ENCODE measurements around the gene CNTFR.

CNTFR gene

DNA sequence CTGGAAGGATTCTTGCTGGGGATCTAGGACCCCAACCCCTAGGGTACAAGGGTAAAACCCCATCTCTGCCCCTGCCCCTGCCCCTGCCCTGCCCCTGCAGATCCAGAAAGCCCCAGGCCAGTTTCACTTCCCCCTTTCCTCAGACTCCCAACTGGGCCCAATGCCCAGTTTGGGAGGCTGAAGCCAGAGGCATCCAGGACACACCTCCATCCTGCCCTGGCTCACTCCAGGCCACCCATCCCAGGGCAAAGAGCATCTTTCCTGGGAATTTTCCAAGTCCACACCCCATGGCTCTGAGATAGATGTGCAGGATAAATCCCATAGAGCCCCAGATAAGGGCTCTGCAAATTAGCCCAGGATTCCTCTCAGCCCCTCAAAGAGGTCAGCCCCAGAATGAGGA lies 17.4 kb downstream of the CNTFR start:
- DNase-seq (ENCODE audit: low read depth), result no peak

DNA sequence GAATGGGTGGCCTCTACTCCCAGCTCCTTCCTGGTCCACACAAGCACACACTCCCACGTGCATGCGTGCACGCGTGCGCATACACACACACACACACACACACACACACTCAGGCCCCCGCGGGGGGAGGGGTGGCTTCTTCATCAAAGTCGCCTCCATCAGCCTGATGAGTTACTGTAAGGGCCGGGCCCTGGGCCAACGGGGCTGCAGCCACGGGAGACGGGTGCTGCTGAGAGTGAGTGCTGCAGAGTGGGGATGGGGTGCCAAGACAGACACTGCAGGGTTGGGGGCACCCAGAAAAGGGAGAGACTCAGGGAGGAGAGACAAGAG lies 18.1 kb downstream of the CNTFR start:
- no peak for DNase-seq (ENCODE audit: low read depth)

DNA sequence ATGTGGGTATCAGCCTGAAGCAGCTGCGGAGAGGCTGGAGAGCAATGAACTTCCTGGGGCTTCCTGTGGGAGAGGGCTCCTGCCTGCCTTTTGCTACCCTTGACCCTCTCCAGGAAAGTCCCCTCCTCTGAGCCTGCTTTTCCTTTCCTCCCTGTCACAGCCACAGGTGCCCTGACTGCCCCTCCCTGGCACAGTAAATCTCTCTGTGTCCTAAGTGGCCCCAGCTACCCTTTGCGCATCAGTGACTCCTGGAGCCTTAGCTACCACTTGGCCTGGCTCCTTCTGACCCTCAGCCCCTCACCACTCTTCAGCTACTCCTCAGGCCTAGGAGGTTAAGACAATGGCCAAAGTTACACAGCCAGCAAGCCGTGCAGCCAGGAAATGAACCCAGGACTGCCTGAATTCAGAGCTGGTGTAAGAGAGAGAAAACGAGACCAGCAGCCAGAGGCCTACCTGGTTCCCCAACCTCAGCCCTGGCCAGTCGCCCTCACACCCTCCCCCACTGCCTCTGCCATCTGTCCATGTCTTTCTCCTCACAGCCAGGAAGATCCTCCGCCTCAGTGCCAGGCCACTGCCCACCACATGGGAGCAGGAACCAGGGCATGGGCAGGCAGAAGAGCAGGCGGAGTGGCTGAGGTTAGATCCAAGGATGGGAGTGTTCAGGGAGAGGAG lies 18.6 kb downstream of the CNTFR start:
- no peak for DNase-seq (ENCODE audit: low read depth)

GRCh38 chr9:34570376-34570775 lies 19.1 kb downstream of the CNTFR start:
- DNase-seq (ENCODE audit: low read depth), result no peak

DNA sequence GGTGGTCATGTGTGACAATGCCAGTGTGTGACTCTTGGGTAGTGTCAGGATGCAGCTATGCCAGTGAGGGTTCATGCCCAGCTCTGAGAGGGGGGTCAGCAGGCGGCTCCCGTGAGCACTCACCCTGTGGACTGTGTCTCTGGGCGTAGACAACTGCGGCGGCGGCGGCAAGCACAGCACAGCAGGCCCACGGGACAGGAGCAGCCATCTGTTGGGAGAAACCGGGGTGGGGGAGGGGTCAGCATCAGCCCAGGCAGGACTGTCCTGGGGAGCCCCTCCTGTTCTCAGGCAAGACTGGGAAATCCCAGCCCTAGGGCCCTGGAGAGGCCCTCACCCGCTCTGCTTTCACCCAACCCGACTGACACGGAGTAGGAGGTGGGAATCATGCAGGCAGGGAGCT lies 20.8 kb downstream of the CNTFR start:
- DNase-seq (ENCODE audit: low read depth), result no peak

- DNase-seq (ENCODE audit: low read depth), result no peak
Observed at GRCh38 chr9:34568133-34568532, 21.4 kb downstream of the CNTFR start.

GRCh38 chr9:34566972-34567371 lies 22.6 kb downstream of the CNTFR start:
- no peak for DNase-seq (ENCODE audit: low read depth)

- no peak for DNase-seq (ENCODE audit: low read depth)
Observed at GRCh38 chr9:34566322-34566721, 23.2 kb downstream of the CNTFR start.

- DNase-seq (ENCODE audit: low read depth), result no peak
Observed at GRCh38 chr9:34565856-34566255, 23.7 kb downstream of the CNTFR start.

- no peak for DNase-seq (ENCODE audit: low read depth)
Observed at GRCh38 chr9:34564617-34565016, 24.9 kb downstream of the CNTFR start.

GRCh38 chr9:34563262-34563661 lies 26.3 kb downstream of the CNTFR start:
- no peak for DNase-seq (ENCODE audit: low read depth)

DNA sequence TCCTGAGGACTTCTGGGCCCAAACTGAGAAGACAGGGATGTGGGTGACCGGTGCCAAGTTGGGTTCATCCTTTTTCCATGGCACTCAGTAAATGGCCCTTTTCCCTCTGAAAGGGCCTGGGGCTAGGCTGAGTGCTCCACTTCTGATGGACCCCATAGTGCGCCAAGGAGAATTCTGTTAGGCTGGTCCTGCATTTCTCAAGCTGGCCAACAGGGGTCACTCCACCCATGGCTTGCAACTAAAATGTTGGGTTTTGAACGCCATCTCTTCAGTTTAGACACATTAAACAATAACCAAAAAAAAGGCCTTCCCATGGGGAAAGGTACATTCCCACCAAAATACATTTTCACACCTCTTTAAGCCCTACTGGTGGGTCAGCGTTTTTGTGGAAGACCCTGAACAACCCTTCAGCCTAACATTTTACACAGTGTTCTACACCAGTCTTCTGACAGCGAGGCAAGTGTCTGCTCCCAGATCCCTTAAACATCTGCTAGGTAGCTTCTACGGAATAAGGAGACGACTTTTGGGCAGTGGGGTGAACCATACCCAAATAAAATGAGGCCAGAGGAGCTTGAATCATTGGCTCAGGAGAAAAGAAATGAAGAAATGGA lies 27.3 kb downstream of the CNTFR start:
- peak; percentile 10 for DNase-seq (ENCODE audit: low read depth)

- DNase-seq (ENCODE audit: low read depth), result no peak
Observed at GRCh38 chr9:34560599-34561214, 28.8 kb downstream of the CNTFR start.

GRCh38 chr9:34559624-34560455 lies 29.7 kb downstream of the CNTFR start:
- no peak for DNase-seq (ENCODE audit: low read depth)

- DNase-seq (ENCODE audit: low read depth), result no peak
Observed at GRCh38 chr9:34558919-34559623, 30.5 kb downstream of the CNTFR start.

DNA sequence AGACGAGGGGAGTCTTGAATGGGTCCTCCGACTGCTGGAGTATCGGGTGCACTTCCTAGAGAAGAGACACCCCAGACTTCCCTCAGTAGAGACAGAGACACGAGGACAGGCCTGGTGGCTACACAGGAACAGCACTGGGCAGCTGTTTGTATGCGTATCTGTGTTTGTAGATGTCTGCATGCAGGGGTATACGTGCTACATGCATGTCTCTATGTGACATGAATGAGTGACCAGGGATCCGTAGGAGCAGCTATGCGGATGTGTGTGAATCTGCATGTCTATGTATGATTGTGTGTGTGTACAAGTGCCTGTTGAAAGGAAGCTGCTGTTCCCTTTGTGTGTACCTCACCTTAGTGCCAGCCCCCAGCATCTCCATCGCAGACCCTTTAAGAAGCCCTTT lies 31.2 kb downstream of the CNTFR start:
- DNase-seq (ENCODE audit: low read depth), result no peak

DNA sequence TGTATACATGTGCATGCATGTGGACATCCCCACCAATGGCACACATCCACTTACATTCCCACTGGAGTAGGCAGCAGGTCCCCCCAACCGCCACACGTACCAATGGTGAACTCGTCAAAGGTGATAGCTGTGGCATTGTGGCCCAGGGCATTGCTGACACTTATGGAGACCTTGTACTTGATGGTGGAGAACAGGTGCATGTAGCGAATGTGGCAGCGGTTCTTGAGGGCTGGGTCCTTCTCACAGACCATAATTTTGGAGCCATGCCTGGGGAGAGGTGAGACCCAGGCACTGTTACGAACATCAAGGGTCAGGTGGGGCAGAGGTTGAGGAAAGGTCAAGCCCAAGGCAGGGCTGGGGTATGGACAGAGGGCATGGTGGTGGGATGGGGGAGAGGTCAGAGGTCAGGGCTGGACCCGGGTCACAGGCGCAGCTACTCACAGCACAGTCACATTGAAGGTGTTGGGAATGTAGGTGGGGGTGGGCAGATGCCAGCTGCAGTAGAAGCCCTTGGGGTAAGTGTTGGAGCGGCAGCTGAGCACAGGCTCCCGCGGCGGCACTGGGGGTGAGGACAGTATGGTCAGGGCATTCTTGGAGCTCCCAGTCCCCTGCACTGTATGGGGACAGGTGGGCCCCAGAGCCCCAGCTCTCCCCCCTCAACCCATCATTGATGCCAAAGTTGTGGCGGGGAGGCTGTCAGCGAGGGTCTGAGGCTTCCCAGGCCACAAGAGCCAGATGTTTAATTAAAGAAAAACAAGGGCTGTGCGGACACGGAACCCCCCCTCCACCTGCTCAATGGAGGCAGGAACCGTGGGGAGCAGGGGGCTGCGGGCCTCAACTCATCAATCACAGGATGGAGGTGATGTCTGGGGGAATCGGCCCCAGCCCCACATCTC lies 31.9 kb downstream of the CNTFR start:
- no peak for DNase-seq (ENCODE audit: low read depth)

DNA sequence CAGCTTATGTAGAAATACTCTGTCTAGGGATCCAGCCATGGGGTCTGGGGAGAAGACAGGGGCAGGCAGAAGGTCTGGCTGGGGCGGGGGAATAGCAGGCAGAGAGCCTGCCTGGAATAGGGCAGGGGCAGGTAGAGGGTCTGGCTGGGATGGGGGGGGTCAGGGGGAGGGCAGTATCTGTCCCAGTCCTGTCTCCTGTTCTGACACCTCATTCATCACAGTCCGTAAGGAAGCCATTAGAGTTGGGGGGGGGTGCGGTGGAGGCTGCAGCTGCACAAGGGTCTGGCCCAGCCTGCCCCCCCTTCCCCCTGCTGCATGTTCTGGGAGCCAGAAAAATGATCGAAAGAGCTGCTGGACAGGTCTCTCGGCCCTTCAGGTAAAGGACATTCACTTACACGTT lies 32.6 kb downstream of the CNTFR start:
- no peak for DNase-seq (ENCODE audit: low read depth)

DNA sequence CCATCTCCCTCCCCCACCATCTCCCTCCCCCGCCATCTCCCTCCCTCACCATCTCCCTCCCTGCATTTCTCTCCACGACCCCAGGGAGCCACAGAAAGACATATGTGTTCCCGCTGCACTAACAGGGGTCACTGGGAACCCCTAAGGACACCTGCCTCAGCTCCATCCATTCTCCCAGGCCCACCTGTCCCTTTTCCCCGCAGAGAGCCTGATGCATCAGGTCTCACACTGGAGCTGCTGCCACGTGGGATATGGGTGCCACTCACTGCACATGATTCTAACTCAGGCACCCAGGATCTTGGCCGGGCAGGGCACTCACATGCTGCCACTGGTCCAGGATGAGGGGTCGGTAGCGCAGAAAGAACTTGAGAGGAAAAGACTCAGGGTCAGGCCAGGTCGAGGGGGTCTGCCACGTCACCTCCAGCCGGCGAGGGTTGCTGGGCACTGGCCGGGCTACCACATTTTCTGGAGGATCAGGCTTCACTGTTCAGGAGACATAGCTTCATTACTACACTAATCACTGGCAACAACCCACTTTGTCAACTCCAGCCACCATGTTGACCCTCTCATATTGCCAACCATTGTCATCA lies 33.5 kb downstream of the CNTFR start:
- DNase-seq (ENCODE audit: low read depth), result no peak

- no peak for DNase-seq (ENCODE audit: low read depth)
Observed at GRCh38 chr9:34555500-34555899, 34.0 kb downstream of the CNTFR start.

GRCh38 chr9:34555002-34555348 lies 34.5 kb downstream of the CNTFR start:
- no peak for DNase-seq (ENCODE audit: low read depth)

Data from stimulated activated CD8-positive, alpha-beta memory T cell treated with anti-CD3 and anti-CD28 coated beads, Interleukin-4, amount 100 ng/mL, for 24 hours (primary cell).